Thyroid gland (tissue), 4 donors: ENCODE data around the gene SCP2. TPM values are rescaled to one million over a fixed set of nuclear protein-coding genes. Genes with fewer than 3 reads are reported as not detected.

Experiments
- DNase-seq, 2 donors: peaks; one replicate each; pipeline ENCODE4 v3.0.0-alpha.2; 2019
- H3K27ac ChIP-seq, 3 donors: fragments of 200-600 bp; sonication (generic); 1 replicate in 2 of 3; 2 replicates in 1 of 3; pipeline ENCODE4 v1.5.1; 2016 to 2019; ENCODE audit warnings: mild to moderate bottlenecking in 1 of 3, moderate library complexity in 1 of 3
- H3K27me3 ChIP-seq: fragments of 200-600 bp; sonication (generic); one replicate; pipeline ENCODE4 v1.5.1; 2019
- H3K36me3 ChIP-seq, 2 donors: fragments of 200-600 bp; sonication (generic); one replicate each; pipeline ENCODE4 v1.5.1; 2016 to 2019
- H3K4me1 ChIP-seq, 2 donors: fragments of 200-600 bp; sonication (generic); one replicate each; pipeline ENCODE4 v1.5.1; 2017 to 2019
- H3K4me3 ChIP-seq, 3 donors: fragments of 200-600 bp; sonication (generic); replicated peaks in 1 of 3; 1 replicate in 2 of 3; 2 replicates in 1 of 3; pipeline ENCODE4 v1.5.1; 2016; ENCODE audit warnings: mild to moderate bottlenecking in 1 of 3
- H3K9me3 ChIP-seq: fragments of 200-600 bp; sonication (generic); one replicate; pipeline ENCODE4 v1.5.1; 2017
- POLR2A ChIP-seq, 2 donors: fragments of 450-650 bp; IDR thresholded peaks; one replicate each; pipeline ENCODE4 v1.6.1; 2017; ENCODE audit warnings: antibody characterized with exemption in 2 of 2, mild to moderate bottlenecking in 2 of 2, moderate library complexity in 1 of 2
- WGBS, 2 donors: methylation state at CpG; one replicate each; pipeline ENCODE4 v1.1.5; 2017; 5-methylcytosine and 5-hydroxymethylcytosine counted together
- intact Hi-C: fragments of 100-400 bp; cut with DNase I; formaldehyde crosslinking; loops from one replicate; pipeline ENCODE4 v1.15.1; 2023
- total RNA-seq, 4 donors: library from RNA; depleted of rRNA; stranded (reverse); fragments of >200 nt; gene quantifications; one replicate each; pipeline ENCODE4 v1.2.3, GENCODE V29; 2016
- TF ChIP-seq, protein P1 (sequence below), 6 experiments: fragments of 200-600 bp in 3 of 6; fragments of 450-650 bp in 3 of 6; sonication (generic) in 3 of 6; IDR thresholded peaks; one replicate each; pipeline ENCODE4 v1.5.1; 2016 to 2019; ENCODE audit warnings: antibody characterized with exemption in 6 of 6, mild to moderate bottlenecking in 2 of 6, inconsistent platforms in 1 of 6, moderate library complexity in 1 of 6

The SCP2 gene
- total RNA-seq, 4 donors from 2014 or later = 114 to 181 (median 164) TPM

DNA sequence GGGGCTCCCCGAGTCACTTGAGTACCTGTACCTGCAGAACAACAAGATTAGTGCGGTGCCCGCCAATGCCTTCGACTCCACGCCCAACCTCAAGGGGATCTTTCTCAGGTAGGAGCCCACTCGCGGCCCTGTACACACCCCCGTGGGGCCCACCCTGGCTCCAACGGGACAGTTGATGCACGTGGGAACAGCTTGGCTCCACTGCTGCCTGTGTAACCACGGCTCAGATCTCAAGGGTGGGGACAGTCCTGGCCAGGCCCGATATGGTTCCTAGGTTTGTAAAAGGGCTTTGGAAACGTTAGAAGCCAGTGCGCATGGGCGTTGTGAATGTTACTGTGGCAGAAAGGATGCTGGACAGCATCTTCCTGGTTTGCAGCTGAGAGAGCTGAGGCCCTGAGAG, 153.7 kb downstream of the SCP2 start:
- no peaks in the 10 kb centered on the region for H3K9me3 ChIP-seq
- intact Hi-C loops = no loop called here
- H3K4me1 ChIP-seq = no peaks in the 10 kb centered on the region
- H3K36me3 ChIP-seq = no peaks in the 10 kb centered on the region
- no peak overlapping the region for H3K4me3 ChIP-seq
- 82 to 83% methylated on average over 14 to 15 of the region's 15 CpGs for WGBS, 2 donors
- TF ChIP-seq POLR2A (IDR thresholded peaks at IDR 0.05) = no peak
- TF ChIP-seq, protein P1, sequence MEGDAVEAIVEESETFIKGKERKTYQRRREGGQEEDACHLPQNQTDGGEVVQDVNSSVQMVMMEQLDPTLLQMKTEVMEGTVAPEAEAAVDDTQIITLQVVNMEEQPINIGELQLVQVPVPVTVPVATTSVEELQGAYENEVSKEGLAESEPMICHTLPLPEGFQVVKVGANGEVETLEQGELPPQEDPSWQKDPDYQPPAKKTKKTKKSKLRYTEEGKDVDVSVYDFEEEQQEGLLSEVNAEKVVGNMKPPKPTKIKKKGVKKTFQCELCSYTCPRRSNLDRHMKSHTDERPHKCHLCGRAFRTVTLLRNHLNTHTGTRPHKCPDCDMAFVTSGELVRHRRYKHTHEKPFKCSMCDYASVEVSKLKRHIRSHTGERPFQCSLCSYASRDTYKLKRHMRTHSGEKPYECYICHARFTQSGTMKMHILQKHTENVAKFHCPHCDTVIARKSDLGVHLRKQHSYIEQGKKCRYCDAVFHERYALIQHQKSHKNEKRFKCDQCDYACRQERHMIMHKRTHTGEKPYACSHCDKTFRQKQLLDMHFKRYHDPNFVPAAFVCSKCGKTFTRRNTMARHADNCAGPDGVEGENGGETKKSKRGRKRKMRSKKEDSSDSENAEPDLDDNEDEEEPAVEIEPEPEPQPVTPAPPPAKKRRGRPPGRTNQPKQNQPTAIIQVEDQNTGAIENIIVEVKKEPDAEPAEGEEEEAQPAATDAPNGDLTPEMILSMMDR (IDR thresholded peaks at IDR 0.05) = no peak
- H3K27me3 ChIP-seq = no peaks in the 10 kb centered on the region
- no peak for DNase-seq
- no peak overlapping the region for H3K27ac ChIP-seq

DNA sequence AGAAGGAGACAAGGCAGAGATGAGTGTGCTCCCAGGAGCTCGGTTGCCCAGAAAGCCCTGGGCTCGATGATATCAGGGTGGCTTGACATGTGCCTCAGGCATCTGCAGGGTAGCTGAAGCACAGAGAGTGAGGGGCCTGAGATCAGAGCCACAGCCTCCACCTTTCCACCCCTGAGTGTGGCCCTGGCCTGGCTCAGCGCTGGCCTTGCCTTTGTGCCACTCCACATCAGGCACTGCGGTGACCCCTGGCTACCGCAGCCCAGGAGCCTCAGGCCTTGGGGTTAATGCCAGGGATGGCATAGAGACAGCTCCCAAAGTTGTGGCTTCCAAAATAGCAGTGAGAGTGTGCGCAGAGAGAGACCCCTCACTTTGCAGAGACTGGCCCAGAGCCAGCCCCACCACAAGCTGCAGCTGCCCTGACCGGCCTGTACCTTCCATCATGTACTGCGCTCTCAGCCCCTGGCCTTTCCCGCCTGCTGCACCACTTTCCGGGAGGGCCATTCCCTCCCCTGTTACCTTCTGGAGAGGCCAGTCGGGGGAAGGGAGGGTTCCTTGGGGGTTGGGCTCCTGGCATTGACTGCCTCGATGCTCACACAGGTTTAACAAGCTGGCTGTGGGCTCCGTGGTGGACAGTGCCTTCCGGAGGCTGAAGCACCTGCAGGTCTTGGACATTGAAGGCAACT, 154.4 kb downstream of the SCP2 start:
- no peaks in the 10 kb centered on the region for H3K27me3 ChIP-seq
- H3K36me3 ChIP-seq = no peaks in the 10 kb centered on the region
- H3K4me3 ChIP-seq = no peak overlapping the region
- no peaks in the 10 kb centered on the region for H3K4me1 ChIP-seq
- WGBS, 2 donors = 61 to 75% methylated on average over 9 to 13 of the region's 14 CpGs
- DNase-seq = no peak
- TF ChIP-seq, protein P1 (IDR thresholded peaks at IDR 0.05) = no peak
- TF ChIP-seq POLR2A (IDR thresholded peaks at IDR 0.05) = no peak
- H3K9me3 ChIP-seq = no peaks in the 10 kb centered on the region
- intact Hi-C loops = no loop called here
- no peak overlapping the region for H3K27ac ChIP-seq

DNA sequence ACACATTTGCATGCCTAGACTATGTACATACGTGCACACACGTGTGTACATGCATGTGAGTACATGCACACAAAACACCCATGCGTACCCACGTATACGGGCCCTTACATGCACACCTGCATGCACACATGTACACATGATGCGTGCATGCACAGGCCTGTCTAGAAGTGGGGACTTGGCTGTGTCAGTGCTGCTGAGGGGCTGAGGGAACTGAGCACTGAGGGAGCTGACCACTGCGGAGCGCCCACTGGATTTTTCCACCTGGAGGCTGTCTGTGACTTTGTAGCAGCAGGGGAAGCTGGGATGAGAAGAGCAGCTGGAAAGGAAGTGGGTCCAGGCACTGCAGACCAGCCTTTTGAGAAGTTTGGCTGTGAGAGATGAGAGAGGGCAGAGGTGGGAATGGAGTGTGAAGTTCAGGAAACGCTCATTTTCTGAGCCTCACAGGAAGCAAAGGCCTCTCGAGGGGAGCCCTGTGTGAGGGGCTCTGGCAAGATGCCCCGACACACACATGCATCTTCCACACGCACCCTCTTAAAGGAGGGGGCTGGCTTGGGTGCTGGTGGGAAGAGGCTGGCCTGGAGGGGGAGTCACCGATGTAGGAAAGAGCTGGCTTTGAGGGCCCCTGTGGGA, 155.9 kb downstream of the SCP2 start:
- DNase-seq = no peak
- TF ChIP-seq, protein P1 (IDR thresholded peaks at IDR 0.05) = no peak
- no peak for TF ChIP-seq POLR2A (IDR thresholded peaks at IDR 0.05)
- 75 to 82% methylated on average over 13 of the region's 13 CpGs for WGBS, 2 donors

DNA sequence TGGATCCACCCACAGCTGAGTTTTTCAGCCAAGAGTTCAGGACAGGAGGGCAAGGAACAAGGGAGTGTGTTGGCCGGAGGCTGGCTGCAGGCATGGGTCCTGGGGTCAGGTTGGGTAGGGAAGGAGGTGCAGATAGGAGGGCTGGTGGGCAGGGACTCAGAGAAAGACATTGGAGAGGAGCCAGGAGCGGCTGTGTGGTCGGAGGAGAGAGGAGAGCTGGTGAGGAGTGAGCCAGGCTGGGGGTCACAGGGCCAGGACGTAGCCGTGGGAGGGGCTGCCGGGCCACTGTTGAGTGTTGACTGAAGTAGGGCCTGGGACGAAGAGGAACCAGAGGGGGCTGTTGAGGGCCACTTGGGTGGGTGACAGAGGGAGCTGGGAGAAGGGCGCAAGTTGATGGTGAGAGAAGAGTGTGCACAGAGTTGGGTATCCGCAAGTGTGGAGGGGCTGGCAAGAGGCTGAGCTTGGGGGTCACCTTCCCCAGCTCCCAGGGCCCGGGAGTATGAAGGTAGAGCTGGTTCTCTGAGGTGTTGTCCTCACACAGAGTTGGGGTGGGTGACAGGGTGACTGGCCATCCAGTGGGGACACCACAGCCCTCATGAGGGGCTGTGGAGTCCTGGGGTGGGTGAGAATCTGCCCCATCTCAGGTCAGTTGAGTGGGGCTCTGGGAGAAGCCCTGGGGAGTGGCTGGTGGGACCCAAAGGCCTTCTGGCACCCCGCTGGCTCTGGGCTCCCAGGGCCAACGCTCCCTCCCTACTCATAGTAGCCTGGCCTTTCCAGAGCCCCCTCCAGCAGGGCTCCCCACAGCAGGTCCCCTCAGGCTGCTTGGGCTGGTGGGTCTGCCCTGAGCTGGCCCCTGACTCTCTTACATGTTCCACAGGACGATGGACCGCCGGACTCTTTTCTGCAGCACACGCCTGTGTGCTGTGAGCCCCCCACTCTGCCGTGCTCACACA, 156.8 kb downstream of the SCP2 start:
- DNase-seq = no peak
- Histone ChIP-seq H3K4me3 (no peak overlapping the region), H3K27me3 (no peaks in the 10 kb centered on the region), H3K4me1 (no peaks in the 10 kb centered on the region), H3K9me3 (no peaks in the 10 kb centered on the region), H3K27ac (no peak overlapping the region), H3K36me3 (no peaks in the 10 kb centered on the region)
- 70 to 71% methylated on average over 16 of the region's 17 CpGs for WGBS, 2 donors
- intact Hi-C loops = no loop called here
- TF ChIP-seq, protein P1 (IDR thresholded peaks at IDR 0.05) = no peak
- TF ChIP-seq POLR2A (IDR thresholded peaks at IDR 0.05) = no peak

More for the DNA sequence above, 155.9 kb downstream of the SCP2 start:
- H3K4me1 ChIP-seq = no peaks in the 10 kb centered on the region
- no peaks in the 10 kb centered on the region for H3K27me3 ChIP-seq
- H3K36me3 ChIP-seq = no peaks in the 10 kb centered on the region
- no peaks in the 10 kb centered on the region for H3K9me3 ChIP-seq
- H3K27ac ChIP-seq = no peak overlapping the region
- intact Hi-C loops = no loop called here
- no peak overlapping the region for H3K4me3 ChIP-seq
